Right hindlimb (tissue), 1 donor: ENCODE data around the gene EEFSEC.

Experiments used
- DNase-seq: peaks from one replicate; pipeline ENCODE4 v3.0.0-alpha.2; 2018

Gene EEFSEC

GRCh38 chr3:128221328-128221727 lies 68.0 kb downstream of the EEFSEC start:
- DNase-seq = no peak

GRCh38 chr3:128222796-128223385 lies 69.6 kb downstream of the EEFSEC start:
- DNase-seq = no peak

- DNase-seq = no peak
Measured at GRCh38 chr3:128226186-128226725, 73.0 kb downstream of the EEFSEC start.

GRCh38 chr3:128226795-128227395 lies 73.6 kb downstream of the EEFSEC start:
- no peak for DNase-seq

GRCh38 chr3:128227507-128227906 lies 74.2 kb downstream of the EEFSEC start:
- DNase-seq = no peak

DNA sequence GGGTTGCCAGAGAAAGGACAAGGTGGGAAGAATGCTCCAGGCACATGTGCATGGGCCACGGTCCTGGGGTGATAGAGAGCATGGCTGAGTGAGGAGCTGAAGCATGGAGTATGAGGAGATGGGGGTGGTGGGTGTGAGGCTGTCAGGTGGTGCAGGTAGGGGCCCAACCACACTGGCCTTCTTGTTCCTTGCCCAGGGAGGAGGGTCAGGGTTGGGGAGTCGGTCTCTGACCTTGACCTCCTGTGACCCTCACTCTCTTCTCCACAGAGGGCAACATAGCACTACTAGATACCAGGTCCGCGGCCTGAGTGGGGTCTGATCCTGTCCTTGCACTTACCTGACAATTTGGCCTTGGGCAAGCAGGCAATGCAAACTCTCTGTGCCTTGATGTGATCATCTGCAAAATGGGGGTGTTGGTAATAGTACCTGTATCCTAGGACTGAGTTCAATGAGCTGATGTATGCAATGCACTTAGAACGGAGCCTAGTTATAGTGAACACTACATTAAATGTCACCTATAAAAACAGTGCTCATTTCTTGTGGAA lies 75.2 kb downstream of the EEFSEC start:
- DNase-seq = no peak

GRCh38 chr3:128229106-128229857 lies 76.0 kb downstream of the EEFSEC start:
- DNase-seq = peak; percentile 49

GRCh38 chr3:128231606-128232005 lies 78.3 kb downstream of the EEFSEC start:
- no peak for DNase-seq

GRCh38 chr3:128232376-128233178 lies 79.3 kb downstream of the EEFSEC start:
- DNase-seq = peak; percentile 40

- DNase-seq = no peak
Measured at GRCh38 chr3:128235207-128235926, 82.1 kb downstream of the EEFSEC start.

DNA sequence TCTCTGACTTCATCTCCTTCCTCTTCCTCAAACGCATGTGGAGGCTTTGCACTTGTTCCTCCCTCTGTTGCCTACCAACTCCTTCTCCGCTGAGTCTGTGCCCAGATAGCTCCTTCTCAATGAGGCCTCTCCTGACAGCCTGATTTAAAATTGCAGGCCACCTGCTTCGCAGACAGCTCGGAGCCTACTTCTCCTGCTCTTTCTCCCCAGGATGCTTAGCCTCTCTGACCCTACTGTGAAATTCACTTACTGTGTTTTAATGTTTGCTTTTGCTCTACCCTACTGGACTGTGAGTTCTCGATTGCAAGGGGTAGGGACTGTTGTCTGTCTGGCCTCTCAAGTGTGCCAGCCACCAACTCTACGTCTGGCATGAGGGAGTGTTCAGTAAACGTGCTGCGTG lies 83.4 kb downstream of the EEFSEC start:
- DNase-seq = no peak

GRCh38 chr3:128237348-128238183 lies 84.3 kb downstream of the EEFSEC start:
- DNase-seq = no peak

DNA sequence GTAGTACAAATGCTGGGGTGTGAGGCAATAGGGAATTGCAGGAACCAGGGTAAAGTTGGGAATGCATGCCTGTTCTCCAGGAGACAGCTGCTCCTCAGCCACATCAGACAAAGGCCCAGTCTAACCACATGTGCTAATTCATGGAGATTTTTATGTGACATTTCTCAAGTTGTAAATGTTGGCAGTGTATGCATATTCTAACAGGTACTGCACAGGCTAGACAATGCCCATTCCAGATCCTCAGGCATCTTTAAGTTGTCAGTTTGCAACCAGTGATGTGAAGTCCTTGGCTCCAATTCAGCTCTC lies 84.9 kb downstream of the EEFSEC start:
- DNase-seq = no peak

- DNase-seq = no peak
Measured at GRCh38 chr3:128239304-128239703, 86.0 kb downstream of the EEFSEC start.

GRCh38 chr3:128240232-128240631 lies 87.0 kb downstream of the EEFSEC start:
- no peak for DNase-seq

- no peak for DNase-seq
Measured at GRCh38 chr3:128241741-128242140, 88.5 kb downstream of the EEFSEC start.

GRCh38 chr3:128242818-128243601 lies 89.7 kb downstream of the EEFSEC start:
- no peak for DNase-seq

DNA sequence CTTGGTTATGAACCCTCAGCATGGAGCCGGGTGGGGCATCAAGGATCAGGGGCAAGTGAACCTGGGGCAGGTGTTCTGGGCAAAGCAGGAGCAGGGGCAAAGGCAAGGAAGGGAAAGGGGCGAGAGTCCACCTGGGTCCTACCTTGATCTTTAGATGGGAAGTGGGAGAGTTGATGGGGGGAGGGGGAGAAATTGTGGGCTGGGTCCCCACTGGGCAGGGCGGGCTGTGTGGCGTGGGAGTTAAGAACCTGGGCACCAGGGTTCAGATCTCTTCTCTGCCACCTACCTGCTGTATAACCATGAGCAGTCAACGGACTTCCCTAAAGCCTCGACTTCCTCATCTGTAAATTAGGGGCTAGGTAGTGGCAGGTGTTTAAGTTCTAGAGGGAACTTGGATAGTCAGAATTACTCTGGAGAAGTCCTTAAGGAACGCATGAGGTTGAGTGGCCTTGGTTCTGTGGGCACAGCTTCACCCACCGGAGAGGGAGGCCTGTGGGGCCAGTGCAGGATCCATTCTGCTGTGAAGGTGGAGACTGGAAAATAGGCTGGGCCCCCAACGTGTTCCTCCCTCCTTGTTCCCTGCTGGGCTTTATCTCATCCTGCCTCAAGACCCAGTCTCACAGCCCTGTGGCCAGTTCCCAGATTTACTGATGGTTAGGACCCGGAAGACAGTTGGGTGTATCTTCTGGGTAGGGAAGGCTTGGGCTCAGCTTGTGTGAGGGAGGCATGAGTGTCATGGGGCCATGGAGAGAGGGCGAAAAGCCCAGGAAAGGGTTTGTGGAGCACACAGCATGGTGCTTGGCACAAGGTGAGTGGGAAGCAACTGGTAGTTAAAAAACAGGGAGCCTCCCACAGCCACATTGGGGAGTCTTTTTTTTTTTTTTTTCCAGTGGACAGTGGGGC lies 90.6 kb downstream of the EEFSEC start:
- DNase-seq = no peak

DNA sequence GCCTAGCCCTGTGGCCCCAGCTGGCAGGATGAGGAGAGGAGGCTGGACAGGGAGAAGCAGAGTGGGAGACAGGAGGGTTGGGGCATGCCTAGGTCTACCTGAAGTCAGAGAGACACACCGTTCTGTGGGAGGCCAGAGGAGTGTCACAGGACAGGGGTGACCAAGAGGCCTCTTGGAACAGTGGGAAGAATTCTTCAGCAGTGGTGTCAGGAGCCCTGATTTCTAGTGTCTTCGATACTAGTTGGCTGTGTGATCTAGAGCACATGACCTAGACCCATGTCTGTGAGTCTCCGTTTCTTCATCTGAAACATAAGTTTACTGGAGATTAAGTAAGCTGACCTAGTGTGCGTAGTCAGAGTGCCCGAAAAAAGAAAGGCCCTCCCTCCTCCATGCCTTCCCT lies 92.2 kb downstream of the EEFSEC start:
- DNase-seq = no peak
